GM21423 (cell line): ENCODE data around the gene GTF3C1.
A peak's percentile ranks its signal among the peaks of the same experiment; 100 is the strongest.
"Not testable (repeated sequence)": the region's sequence is repeated elsewhere in the genome, so short reads cannot be mapped to it uniquely, and the experiment has no call there.

Experiments used
- ATAC-seq: cut with Tn5 transposase; IDR thresholded peaks from one replicate; pipeline ENCODE4 v1.9.1; 2021; ENCODE audit warnings: mild to moderate bottlenecking, moderate library complexity; ENCODE audit not compliant: unreplicated experiment

Gene GTF3C1

GRCh38 chr16:27570986-27571385 lies 21.3 kb upstream of the GTF3C1 start:
- not testable (repeated sequence) for ATAC-seq

GRCh38 chr16:27568077-27568476 lies 18.4 kb upstream of the GTF3C1 start:
- no peak for ATAC-seq

GRCh38 chr16:27566417-27566816 lies 16.7 kb upstream of the GTF3C1 start:
- ATAC-seq: no peak

- ATAC-seq: no peak
Observed at GRCh38 chr16:27564224-27564623, 14.5 kb upstream of the GTF3C1 start.

GRCh38 chr16:27561216-27561615 lies 11.5 kb upstream of the GTF3C1 start:
- no peak for ATAC-seq

- no peak for ATAC-seq
Observed at GRCh38 chr16:27558932-27559331, 9.2 kb upstream of the GTF3C1 start.

- ATAC-seq: no peak
Observed at GRCh38 chr16:27558434-27558833, 8.7 kb upstream of the GTF3C1 start.

- no peak for ATAC-seq
Observed at GRCh38 chr16:27556471-27556870, 6.8 kb upstream of the GTF3C1 start.

- no peak for ATAC-seq
Observed at GRCh38 chr16:27551036-27551435, 1.3 kb upstream of the GTF3C1 start.

- ATAC-seq: no peak
Observed at GRCh38 chr16:27550582-27550920, 838 bp upstream of the GTF3C1 start.

- ATAC-seq: peak; percentile 26
Observed at GRCh38 chr16:27549464-27549745, 308 bp downstream of the GTF3C1 start.

GRCh38 chr16:27547851-27548250 lies 1.9 kb downstream of the GTF3C1 start:
- ATAC-seq: no peak

GRCh38 chr16:27547134-27547533 lies 2.6 kb downstream of the GTF3C1 start:
- ATAC-seq: no peak

- ATAC-seq: no peak
Observed at GRCh38 chr16:27544671-27545070, 5.0 kb downstream of the GTF3C1 start.

GRCh38 chr16:27543801-27544200 lies 5.9 kb downstream of the GTF3C1 start:
- no peak for ATAC-seq

- no peak for ATAC-seq
Observed at GRCh38 chr16:27539636-27540035, 10.1 kb downstream of the GTF3C1 start.

GRCh38 chr16:27539120-27539519 lies 10.6 kb downstream of the GTF3C1 start:
- no peak for ATAC-seq

- ATAC-seq: no peak
Observed at GRCh38 chr16:27538528-27538927, 11.2 kb downstream of the GTF3C1 start.

- no peak for ATAC-seq
Observed at GRCh38 chr16:27534256-27534655, 15.5 kb downstream of the GTF3C1 start.

- ATAC-seq: no peak
Observed at GRCh38 chr16:27531826-27532800, 17.6 kb downstream of the GTF3C1 start.

GRCh38 chr16:27531186-27531585 lies 18.5 kb downstream of the GTF3C1 start:
- ATAC-seq: no peak

GRCh38 chr16:27529962-27530361 lies 19.8 kb downstream of the GTF3C1 start:
- no peak for ATAC-seq

- ATAC-seq: no peak
Observed at GRCh38 chr16:27528294-27528693, 21.4 kb downstream of the GTF3C1 start.
